HG03432 (cell line): ENCODE results near the gene WDR81.

Source experiments
- ATAC-seq: cut with Tn5 transposase; IDR thresholded peaks from one replicate; pipeline ENCODE4 v1.9.1; 2021; ENCODE audit warnings: mild to moderate bottlenecking, moderate library complexity; ENCODE audit not compliant: unreplicated experiment

The WDR81 gene

GRCh38 chr17:1776857-1777256 is 52.4 kb downstream of the WDR81 start:
- no peak for ATAC-seq

GRCh38 chr17:1779571-1780131 is 55.1 kb downstream of the WDR81 start:
- ATAC-seq: no peak

GRCh38 chr17:1782171-1782567 is 57.7 kb downstream of the WDR81 start:
- no peak for ATAC-seq

GRCh38 chr17:1783271-1783670 is 58.8 kb downstream of the WDR81 start:
- no peak for ATAC-seq

- no peak for ATAC-seq
Observed at GRCh38 chr17:1783834-1784611, 59.5 kb downstream of the WDR81 start.

GRCh38 chr17:1785930-1786329 is 61.4 kb downstream of the WDR81 start:
- ATAC-seq: no peak

GRCh38 chr17:1786708-1787107 is 62.2 kb downstream of the WDR81 start:
- ATAC-seq: no peak

GRCh38 chr17:1787301-1787902 is 62.9 kb downstream of the WDR81 start:
- no peak for ATAC-seq
